ENCODE results near the gene IL17REL. TPM values are rescaled to one million over a fixed set of nuclear protein-coding genes. Genes with fewer than 3 reads are reported as not detected.

IL17REL gene
- total RNA-seq, 1 experiment from 2014 or later, result 0.24 TPM

GRCh38 chr22:50035131-50035881 is 22.7 kb upstream of the IL17REL start (continued):
- no peak for TF ChIP-seq FOXP4 (CRISPR knock-in tag; IDR thresholded peaks at IDR 0.05)

GRCh38 chr22:50034126-50035081 is 21.8 kb upstream of the IL17REL start:
- no peak overlapping the region for H3K4me3 Mint-ChIP-seq
- H3K4me1 Mint-ChIP-seq, result no peaks in the 10 kb centered on the region
- POLR2A ChIA-PET, result no interaction called here
- no peak overlapping the region for H3K27ac Mint-ChIP-seq
- H3K27me3 Mint-ChIP-seq (ENCODE audit: low read depth), result peaks cover 9% of the 10 kb centered on the region
- H3K36me3 Mint-ChIP-seq, result no peaks in the 10 kb centered on the region
- ATAC-seq, result no peak
- H3K9me3 Mint-ChIP-seq, result peaks cover 8% of the 10 kb centered on the region
- CTCF ChIA-PET, result interaction anchor here (1.8 kb wide), 1 partner anchor 25 kb away, joined by 6 read pairs; no protein-coding TSS in a partner anchor
- no peak for DNase-seq (ENCODE audit: low spot score)
- no peak for TF ChIP-seq NFE2L1 (CRISPR knock-in tag; IDR thresholded peaks at IDR 0.05)
- no peak for TF ChIP-seq USF2 (CRISPR knock-in tag; IDR thresholded peaks at IDR 0.05)
- no peak for TF ChIP-seq CTCF (IDR thresholded peaks at IDR 0.05)
- no peak for TF ChIP-seq NFATC4 (CRISPR knock-in tag; IDR thresholded peaks at IDR 0.05)
- no peak for TF ChIP-seq E2F5 (CRISPR knock-in tag; IDR thresholded peaks at IDR 0.05)
- TF ChIP-seq JAZF1 (CRISPR knock-in tag; IDR thresholded peaks at IDR 0.05), result no peak
- TF ChIP-seq MLX (CRISPR knock-in tag; IDR thresholded peaks at IDR 0.05), result no peak
- TF ChIP-seq IRF1 (CRISPR knock-in tag; IDR thresholded peaks at IDR 0.05), result no peak
- TF ChIP-seq ATF2 (CRISPR knock-in tag; IDR thresholded peaks at IDR 0.05; ENCODE audit: borderline replicate concordance, low read depth), result no peak
- no peak for TF ChIP-seq ZNF281 (CRISPR knock-in tag; IDR thresholded peaks at IDR 0.05)
- TF ChIP-seq GTF2I (CRISPR knock-in tag; conservative IDR thresholded peaks at IDR 0.05), result no peak
- no peak for TF ChIP-seq MYBL2 (CRISPR knock-in tag; IDR thresholded peaks at IDR 0.05)
- no peak for TF ChIP-seq ATF3 (CRISPR knock-in tag; conservative IDR thresholded peaks at IDR 0.05)
- no peak for TF ChIP-seq STAT6 (CRISPR knock-in tag; conservative IDR thresholded peaks at IDR 0.05; ENCODE audit: low read depth)
- TF ChIP-seq ZBTB43 (CRISPR knock-in tag; IDR thresholded peaks at IDR 0.05), result no peak

Measured in WTC11 (cell line).